GM19397 (cell line): ENCODE data around the gene U2AF1L4.
A peak's percentile ranks its signal among the peaks of the same experiment; 100 is the strongest.
"Not testable (repeated sequence)": the region's sequence is repeated elsewhere in the genome, so short reads cannot be mapped to it uniquely, and the experiment has no call there.

Experiments
- ATAC-seq: cut with Tn5 transposase; IDR thresholded peaks from one replicate; pipeline ENCODE4 v1.9.1; 2021; ENCODE audit warnings: mild to moderate bottlenecking, moderate library complexity; ENCODE audit not compliant: unreplicated experiment

The U2AF1L4 gene

DNA sequence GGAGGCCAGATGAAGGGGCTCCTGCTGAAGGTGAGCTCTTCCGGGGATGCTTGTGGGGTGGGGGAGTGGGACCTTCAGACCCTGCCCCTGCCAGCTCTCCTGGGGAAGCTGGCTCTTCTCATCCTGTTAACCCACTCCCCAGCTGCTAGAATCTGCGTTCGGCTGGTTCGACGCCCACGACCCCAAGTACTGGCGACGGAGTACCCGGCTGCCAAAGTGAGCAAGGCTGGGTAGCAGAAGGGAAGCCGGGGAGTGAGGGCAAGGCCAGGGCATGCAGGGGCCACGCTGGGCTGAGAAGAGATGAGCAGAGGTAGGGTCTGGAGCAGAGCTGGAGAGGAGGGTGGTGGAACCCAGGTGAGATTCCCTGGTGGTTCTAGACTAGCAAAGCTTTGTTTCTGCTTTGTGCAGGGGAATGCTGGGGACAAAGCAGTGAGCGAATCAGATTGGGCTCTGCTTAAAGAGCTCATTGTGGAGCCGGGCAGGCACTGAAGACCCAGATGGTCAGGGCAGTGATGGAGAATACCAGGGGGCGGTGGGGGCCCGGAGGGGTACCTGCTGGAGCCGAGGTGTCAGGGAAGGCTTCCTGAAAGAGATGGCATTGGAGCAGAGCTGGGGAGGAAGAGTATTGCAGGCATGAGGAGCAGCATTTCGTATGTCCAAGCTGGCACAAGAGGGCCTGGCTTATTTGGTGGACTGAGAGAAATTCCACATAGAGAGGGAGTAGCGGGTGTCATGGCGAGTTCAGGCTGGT is 17.1 kb downstream of the U2AF1L4 start:
- ATAC-seq, result no peak

DNA sequence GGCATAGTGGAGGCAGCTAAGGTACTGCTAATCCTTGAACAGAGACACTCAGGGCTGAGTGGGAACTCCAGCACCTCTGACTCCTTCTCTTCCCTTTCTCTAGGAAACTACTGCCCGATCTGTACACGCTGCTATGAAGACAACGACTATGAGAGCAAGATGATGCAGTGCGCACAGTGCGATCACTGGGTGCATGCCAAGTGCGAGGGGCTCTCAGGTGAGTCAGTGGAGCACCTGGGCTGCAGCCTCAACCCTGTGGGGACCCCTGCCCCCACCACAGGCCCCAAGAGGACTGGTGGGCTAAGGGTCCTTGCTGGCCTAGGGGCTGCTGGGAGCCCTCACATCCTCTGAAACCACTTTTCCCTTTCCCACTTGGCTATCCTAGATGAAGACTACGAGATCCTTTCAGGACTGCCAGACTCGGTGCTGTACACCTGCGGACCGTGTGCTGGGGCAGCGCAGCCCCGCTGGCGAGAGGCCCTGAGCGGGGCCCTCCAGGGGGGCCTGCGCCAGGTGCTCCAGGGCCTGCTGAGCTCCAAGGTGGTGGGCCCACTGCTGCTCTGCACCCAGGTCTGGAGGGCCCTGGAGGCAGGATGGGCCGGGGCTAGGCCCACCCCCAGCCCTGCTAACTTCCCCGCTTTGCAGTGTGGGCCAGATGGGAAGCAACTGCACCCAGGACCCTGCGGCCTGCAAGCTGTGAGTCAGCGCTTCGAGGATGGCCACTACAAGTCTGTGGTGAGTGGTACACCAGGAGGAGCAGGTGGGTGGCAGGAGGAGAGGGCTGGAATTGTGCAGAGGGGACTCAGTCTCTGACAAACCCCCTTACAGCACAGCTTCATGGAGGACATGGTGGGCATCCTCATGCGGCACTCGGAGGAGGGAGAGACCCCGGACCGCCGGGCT is 17.9 kb downstream of the U2AF1L4 start:
- ATAC-seq, result no peak

DNA sequence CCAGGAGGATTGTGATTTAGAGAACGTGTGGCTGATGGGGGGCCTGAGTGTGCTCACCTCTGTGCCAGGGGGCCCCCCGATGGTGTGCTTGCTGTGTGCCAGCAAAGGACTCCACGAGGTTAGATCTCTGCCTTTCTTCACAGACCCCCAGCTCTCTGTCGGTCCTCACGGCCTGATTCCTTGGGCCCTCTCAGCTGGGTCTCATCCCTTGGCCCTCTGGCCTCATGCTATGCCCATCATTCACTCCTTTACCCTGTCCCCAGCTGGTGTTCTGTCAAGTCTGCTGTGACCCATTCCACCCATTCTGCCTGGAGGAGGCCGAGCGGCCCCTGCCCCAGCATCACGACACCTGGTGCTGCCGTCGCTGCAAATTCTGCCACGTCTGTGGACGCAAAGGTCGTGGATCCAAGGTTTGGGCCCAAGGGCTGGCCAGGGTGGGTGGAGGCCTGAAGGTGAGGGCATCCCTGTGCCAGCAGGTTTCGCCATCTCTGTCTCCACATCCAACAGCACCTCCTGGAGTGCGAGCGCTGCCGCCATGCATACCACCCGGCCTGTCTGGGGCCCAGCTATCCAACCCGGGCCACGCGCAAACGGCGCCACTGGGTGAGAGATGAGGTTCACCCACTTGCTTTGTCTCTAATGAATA is 19.9 kb downstream of the U2AF1L4 start:
- no peak for ATAC-seq

DNA sequence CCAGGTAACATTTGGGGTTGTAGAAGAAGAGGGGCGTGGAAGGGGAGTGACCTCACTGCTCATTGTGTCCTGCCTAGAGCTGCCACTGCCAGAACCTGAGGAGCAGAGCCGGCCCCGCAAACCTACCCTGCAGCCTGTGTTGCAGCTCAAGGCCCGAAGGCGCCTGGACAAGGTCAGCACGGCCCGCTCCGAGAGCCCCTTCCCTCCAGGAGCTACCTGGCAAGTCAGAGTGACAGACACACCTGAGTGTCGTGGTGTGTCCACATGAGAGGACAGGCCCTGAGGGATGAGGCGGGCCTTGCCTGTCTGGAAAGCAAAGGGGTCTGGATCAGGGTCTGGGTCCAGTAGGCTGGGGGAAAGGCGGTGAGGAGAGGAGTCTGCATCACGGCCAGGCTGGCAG is 20.7 kb downstream of the U2AF1L4 start:
- ATAC-seq, result no peak

DNA sequence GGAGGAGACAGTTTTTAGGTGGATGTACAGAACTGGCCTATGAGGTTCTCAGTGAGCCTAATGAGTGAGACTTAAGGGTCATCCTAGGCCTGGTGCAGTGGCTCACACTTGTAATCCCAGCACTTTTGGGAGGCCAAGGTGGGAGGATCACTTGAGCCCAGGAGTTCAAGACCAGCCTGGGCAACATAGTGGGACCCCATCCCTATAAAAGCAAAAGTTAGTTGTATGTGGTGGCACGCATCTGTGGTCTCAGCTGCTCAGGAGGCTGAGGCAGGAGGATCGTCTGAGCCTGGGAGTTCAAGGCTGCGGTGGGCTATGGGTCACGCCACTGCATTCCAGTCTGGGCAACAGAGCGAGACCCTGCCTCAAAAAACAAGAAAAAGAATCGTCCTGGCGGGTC is 21.1 kb downstream of the U2AF1L4 start:
- ATAC-seq, result not testable (repeated sequence)

GRCh38 chr19:35723671-35724070 is 21.5 kb downstream of the U2AF1L4 start:
- ATAC-seq, result no peak

DNA sequence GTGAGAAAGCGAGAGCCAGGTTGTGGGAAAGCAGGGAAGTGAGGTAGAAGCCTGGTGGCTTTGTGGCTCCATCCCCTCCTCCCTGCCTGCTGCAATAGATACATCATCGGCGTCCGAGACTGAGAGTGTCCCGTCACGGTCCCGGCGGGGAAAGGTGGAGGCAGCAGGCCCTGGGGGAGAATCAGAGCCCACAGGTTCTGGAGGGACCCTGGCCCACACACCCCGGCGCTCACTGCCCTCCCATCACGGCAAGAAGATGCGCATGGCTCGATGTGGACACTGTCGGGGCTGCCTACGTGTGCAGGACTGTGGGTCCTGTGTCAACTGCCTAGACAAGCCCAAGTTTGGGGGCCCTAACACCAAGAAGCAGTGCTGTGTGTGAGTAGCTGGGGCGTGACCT is 22.3 kb downstream of the U2AF1L4 start:
- ATAC-seq, result no peak

DNA sequence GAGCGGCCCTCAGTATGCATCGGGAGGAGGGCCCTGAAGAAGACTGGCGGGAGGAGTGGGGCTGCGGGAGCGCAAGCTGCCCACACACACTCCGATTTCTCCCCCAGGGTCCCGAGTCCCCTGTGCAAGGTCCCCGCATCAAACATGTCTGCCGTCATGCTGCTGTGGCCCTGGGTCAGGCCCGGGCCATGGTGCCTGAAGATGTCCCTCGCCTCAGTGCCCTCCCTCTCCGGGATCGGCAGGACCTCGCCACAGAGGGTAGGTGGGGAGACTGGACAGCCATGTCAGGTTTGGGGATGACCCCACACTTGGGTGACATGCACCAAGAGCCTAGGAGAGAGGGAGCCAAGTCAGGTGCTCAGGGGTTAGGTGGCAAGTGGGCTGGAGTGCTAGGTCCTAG is 22.8 kb downstream of the U2AF1L4 start:
- no peak for ATAC-seq

DNA sequence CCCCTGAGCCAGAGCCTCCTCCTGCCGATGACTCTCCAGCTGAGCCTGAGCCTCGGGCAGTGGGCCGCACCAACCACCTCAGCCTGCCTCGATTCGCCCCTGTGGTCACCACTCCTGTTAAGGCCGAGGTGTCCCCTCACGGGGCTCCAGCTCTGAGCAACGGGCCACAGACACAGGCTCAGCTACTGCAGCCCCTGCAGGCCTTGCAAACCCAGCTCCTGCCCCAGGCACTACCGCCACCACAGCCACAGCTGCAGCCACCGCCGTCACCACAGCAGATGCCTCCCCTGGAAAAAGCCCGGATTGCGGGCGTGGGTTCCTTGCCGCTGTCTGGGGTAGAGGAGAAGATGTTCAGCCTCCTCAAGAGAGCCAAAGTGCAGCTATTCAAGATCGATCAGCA is 23.8 kb downstream of the U2AF1L4 start:
- no peak for ATAC-seq

DNA sequence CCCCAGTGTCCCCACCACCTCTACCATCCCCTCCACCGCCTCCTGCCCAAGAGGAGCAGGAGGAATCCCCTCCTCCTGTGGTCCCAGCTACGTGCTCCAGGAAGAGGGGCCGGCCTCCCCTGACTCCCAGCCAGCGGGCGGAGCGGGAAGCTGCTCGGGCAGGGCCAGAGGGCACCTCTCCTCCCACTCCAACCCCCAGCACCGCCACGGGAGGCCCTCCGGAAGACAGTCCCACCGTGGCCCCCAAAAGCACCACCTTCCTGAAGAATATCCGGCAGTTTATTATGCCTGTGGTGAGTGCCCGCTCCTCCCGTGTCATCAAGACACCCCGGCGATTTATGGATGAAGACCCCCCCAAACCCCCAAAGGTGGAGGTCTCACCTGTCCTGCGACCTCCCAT is 24.6 kb downstream of the U2AF1L4 start:
- no peak for ATAC-seq

DNA sequence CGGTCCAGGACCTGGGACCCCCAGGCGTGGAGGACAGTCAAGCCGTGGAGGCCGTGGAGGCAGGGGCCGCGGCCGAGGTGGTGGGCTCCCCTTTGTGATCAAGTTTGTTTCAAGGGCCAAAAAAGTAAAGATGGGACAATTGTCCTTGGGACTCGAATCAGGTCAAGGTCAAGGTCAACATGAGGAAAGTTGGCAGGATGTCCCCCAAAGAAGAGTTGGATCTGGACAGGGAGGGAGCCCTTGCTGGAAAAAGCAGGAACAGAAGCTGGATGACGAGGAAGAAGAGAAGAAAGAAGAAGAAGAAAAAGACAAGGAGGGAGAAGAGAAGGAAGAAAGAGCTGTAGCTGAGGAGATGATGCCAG is 25.1 kb downstream of the U2AF1L4 start:
- ATAC-seq, result no peak

DNA sequence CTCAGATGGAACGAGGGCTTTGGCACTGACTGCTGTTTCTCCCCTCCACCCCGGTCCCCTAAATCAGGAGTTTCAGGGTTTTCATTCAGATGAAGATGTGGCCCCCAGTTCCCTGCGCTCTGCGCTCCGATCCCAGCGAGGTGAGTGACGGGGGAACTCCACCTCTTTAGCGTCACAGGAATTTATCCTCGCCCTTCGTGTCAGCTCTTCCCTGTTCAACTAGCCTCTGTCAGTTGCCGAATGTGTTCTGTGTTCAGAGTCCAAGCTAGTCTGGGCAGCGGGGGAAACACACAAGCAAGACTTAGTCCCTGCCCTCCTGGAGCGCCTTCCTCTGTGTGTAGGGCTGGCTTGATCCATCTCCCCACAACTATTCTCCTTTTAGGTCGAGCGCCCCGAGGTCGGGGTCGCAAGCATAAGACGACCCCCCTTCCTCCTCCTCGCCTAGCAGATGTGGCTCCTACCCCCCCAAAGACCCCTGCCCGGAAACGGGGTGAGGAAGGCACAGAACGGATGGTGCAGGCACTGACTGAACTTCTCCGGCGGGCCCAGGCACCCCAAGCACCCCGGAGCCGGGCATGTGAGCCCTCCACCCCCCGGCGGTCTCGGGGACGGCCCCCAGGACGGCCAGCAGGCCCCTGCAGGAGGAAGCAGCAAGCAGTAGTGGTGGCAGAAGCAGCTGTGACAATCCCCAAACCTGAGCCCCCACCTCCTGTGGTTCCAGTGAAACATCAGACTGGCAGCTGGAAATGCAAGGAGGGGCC is 25.6 kb downstream of the U2AF1L4 start:
- no peak for ATAC-seq

DNA sequence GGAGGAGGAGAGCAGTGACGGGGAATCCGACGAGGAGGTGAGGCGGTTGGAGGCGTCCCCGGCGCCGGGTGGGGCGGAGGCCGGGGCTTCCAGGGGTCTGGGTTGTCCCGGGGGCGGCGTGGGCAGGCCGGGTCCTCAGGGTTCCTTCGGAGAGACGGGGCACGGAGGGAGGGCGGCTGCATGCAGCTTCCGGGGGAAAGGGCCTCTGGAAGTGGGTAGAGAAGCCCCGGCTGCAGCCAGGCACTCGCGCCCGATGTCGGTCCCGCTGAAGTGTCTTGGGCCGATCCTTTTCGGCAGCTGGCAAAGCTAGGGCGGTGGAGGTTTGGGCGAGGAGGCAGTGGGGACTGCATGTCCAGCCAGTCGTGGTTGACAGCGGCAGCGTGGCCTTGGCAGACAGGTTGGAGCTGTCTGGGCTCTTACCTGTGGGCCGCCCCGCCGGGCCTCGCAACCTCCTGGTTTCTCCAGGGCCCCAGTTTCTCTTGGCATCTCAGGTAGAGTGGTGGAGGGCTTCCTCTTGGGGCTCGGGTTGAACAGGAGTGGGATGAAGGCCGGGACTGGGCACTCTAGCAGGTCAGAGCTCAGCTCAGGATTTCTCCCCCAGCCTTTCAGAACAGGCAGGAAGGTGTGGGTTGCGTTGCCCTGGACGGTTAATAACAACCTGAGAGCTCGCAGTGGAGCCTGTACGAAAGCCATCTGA is 26.7 kb downstream of the U2AF1L4 start:
- peak; percentile 5 for ATAC-seq

DNA sequence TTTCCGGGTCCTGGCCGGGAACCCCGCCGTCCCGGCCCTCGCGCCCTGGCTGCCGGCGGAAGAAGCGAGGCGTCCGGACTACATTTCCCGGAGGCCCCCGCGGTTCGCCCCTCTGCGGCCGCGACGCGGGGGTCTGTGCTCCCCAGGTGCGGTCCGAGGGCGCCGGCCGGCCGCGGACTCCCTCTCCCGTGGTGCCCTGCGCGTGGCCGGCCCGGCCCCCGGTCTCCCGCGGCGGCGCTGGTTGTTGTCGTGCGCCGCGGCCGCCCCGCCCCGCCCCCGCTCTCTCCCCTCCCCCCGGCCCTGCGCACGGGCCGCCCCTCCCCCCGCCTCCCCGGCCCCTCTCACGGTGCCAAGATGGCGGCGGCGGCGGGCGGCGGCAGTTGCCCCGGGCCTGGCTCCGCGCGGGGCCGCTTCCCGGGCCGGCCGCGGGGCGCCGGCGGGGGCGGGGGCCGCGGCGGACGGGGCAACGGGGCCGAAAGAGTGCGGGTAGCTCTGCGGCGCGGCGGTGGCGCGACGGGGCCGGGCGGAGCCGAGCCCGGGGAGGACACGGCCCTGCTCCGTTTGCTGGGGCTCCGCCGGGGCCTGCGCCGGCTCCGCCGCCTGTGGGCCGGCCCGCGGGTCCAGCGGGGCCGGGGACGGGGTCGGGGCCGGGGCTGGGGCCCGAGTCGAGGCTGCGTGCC is 27.4 kb downstream of the U2AF1L4 start, which contains the start of gene KMT2B:
Gene KMT2B (plus strand): TSS at position 339 of the 680 bp plus-strand sequence. CDS start 16 bp downstream, at position 355.
- ATAC-seq, result no peak

DNA sequence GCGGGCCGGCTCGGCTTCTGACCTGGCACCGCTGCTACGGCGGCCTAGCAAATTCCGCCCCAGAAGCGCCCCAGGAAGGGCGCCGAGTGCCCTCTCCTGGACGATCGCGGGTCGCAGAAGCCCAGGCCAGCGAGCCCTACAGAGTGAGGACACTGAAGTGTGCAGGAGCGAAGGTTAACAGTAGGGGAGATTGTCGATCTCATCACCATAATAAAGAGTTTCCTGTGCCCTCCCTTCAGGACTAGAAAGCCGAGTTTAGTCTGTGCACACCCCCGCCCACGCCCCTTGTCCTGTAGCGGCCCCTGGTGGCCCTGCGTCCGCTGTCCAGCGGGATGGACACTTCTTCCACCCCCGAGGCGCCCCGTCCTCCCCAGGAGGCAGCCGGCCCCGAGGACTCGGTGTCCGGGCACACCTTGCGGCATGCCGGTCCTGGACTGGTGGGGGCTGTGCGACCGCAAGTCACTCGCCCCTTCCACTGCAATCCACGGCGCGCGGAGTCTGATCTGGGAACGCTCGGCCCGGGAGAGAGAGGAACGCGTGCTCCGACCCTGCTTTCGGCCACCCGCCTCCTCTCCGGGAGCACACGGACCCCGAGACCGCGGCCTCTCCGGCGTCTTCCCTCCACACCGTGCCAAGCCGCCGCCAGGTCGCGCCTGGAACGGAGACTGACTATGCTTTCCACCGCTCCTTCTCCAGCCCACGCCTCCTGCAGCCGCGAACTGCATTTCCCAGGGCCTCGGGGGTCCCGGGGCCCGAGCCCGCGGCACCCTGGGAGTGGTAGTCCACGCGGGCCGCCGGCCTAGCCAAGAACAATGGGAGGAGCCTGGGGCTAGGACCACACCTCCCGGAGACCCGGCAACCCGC is 28.2 kb downstream of the U2AF1L4 start:
- ATAC-seq, result peak; percentile 62

DNA sequence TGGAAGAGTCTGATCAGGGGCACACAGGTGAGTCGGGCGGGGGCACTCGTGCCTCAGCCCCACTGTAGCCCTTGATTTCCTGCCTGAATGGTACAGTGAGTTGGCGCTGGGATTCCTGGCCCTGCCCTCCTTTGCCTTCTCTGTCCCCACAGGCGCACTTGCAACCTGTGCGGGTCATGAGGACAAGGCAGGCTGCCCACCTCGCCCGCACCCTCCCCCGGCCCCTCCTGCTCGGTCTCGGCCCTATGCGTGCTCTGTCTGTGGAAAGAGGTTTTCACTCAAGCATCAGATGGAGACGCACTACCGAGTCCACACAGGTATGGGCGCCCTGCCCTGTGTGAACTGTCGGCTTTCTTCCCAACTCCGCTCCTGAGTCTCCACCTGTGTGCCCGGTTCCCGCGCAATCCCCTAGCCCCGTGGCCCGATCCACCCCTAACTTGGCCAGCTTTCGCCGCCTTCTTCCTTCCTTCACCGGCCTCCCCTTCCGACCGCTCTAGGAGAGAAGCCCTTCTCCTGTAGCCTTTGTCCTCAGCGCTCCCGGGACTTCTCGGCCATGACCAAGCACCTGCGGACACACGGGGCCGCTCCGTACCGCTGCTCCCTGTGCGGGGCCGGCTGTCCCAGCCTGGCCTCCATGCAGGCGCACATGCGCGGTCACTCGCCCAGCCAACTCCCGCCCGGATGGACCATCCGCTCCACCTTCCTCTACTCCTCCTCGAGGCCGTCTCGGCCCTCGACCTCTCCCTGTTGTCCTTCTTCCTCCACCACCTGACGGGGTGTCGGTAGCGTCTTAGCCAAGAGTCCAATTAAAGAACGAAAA is 29.0 kb downstream of the U2AF1L4 start:
- ATAC-seq, result no peak

GRCh38 chr19:35715355-35715809 is 29.8 kb downstream of the U2AF1L4 start:
- no peak for ATAC-seq
